Ishikawa (cell line): ENCODE data around the gene METRNL.

Experiments
- CEBPB ChIP-seq: IDR thresholded peaks from 2 replicates; pipeline ENCODE4 v1.6.1; 2012
- CREB1 ChIP-seq: IDR thresholded peaks from 2 replicates; pipeline ENCODE4 v1.6.1; 2012; ENCODE audit warnings: low read depth
- EGR1 ChIP-seq: IDR thresholded peaks from 2 replicates; pipeline ENCODE4 v1.6.1; 2012
- EP300 ChIP-seq: IDR thresholded peaks from 2 replicates; pipeline ENCODE4 v1.6.1; 2012; ENCODE audit warnings: borderline replicate concordance
- FOXM1 ChIP-seq: IDR thresholded peaks from 2 replicates; pipeline ENCODE4 v1.6.1; 2012; ENCODE audit warnings: low read depth, borderline replicate concordance
- MAX ChIP-seq: IDR thresholded peaks from 2 replicates; pipeline ENCODE4 v1.6.1; 2012
- NFIC ChIP-seq: IDR thresholded peaks from 2 replicates; pipeline ENCODE4 v1.6.1; 2012
- RAD21 ChIP-seq: IDR thresholded peaks from 2 replicates; pipeline ENCODE4 v1.6.1; 2012; ENCODE audit warnings: low read depth
- REST ChIP-seq: IDR thresholded peaks from 2 replicates; pipeline ENCODE4 v1.6.1; 2012; ENCODE audit warnings: low read depth, mild to moderate bottlenecking
- TAF1 ChIP-seq: IDR thresholded peaks from 2 replicates; pipeline ENCODE4 v1.6.1; 2012; ENCODE audit warnings: low read depth, mild to moderate bottlenecking
- TCF12 ChIP-seq: IDR thresholded peaks from 2 replicates; pipeline ENCODE4 v1.6.1; 2012; ENCODE audit warnings: low read depth
- TEAD4 ChIP-seq: IDR thresholded peaks from 2 replicates; pipeline ENCODE4 v1.6.1; 2012
- USF1 ChIP-seq: IDR thresholded peaks from 2 replicates; pipeline ENCODE4 v1.6.1; 2012
- YY1 ChIP-seq: IDR thresholded peaks from 2 replicates; pipeline ENCODE4 v1.6.1; 2012; ENCODE audit warnings: low read depth
- ZBTB7A ChIP-seq: IDR thresholded peaks from 2 replicates; pipeline ENCODE4 v1.6.1; 2012; ENCODE audit warnings: low read depth

Gene METRNL

GRCh38 chr17:83126275-83126811 lies 46.9 kb downstream of the METRNL start:
- no peak for TF ChIP-seq ZBTB7A
- TF ChIP-seq NFIC = no peak
- TF ChIP-seq RAD21 = no peak
- TF ChIP-seq TEAD4 = no peak
- TF ChIP-seq REST = no peak
- TF ChIP-seq CREB1 = no peak
- TF ChIP-seq TAF1 = no peak
- no peak for TF ChIP-seq FOXM1
- TF ChIP-seq TCF12 = no peak
- TF ChIP-seq EP300 = no peak
- no peak for TF ChIP-seq USF1

GRCh38 chr17:83127431-83128160 lies 48.2 kb downstream of the METRNL start:
- no peak for TF ChIP-seq TEAD4
- TF ChIP-seq TAF1 = no peak
- no peak for TF ChIP-seq EP300
- TF ChIP-seq NFIC = no peak
- no peak for TF ChIP-seq TCF12
- TF ChIP-seq CREB1 = no peak
- no peak for TF ChIP-seq ZBTB7A
- TF ChIP-seq MAX = no peak
- TF ChIP-seq YY1 = no peak

- TF ChIP-seq USF1 (no peak), EP300 (no peak), EGR1 (no peak), TEAD4 (no peak), TAF1 (no peak)
Observed at GRCh38 chr17:83128306-83129240, 49.2 kb downstream of the METRNL start.

- TF ChIP-seq YY1 (no peak), FOXM1 (no peak), CEBPB (no peak), USF1 (no peak), MAX (no peak), REST (no peak), TAF1 (no peak), TEAD4 (no peak), EGR1 (no peak), EP300 (no peak), TCF12 (no peak), RAD21 (no peak), CREB1 (no peak), ZBTB7A (no peak), NFIC (no peak)
Observed at GRCh38 chr17:83129676-83130075, 50.3 kb downstream of the METRNL start.
